IMR-90 (cell line): ENCODE measurements around the gene UBXN6. TPM values are rescaled to one million over a fixed set of nuclear protein-coding genes. Genes with fewer than 3 reads are reported as not detected.

Experiments
- CTCF ChIP-seq: conservative IDR thresholded peaks from 2 replicates; pipeline ENCODE4 v1.5.1; 2012; ENCODE audit warnings: mild to moderate bottlenecking, low read depth, low read length, improper control_type of control experiment
- microRNA-seq, 2 experiments: library from miRNA; stranded (forward) in 1 of 2; unstranded in 1 of 2; fragments of 10-50 nt in 1 of 2; fragments of <30 nt in 1 of 2; gene quantifications in 1 of 2; microRNA quantifications in 1 of 2; one replicate each; pipeline versions ENCODE3 to v1.1.0; 2013 to 2020; ENCODE audit not compliant: insufficient read depth in 1 of 2, insufficient read length in 1 of 2, unreplicated experiment in 1 of 2
- polyA plus RNA-seq, 3 experiments: library from polyadenylated mRNA; depleted of rRNA; stranded (reverse); fragments of >200 nt; gene quantifications; 2 replicates each; pipeline ENCODE4 v1.2.3, GENCODE V29; 2012; ENCODE audit warnings: low replicate concordance in 1 of 3
- small RNA-seq, 5 experiments: library from RNA; depleted of rRNA; stranded (forward); fragments of <200 nt; gene quantifications; one replicate each; pipeline ENCODE3, GENCODE V24; 2012
- total RNA-seq: library from RNA; depleted of rRNA; stranded (reverse); fragments of >200 nt; gene quantifications from 2 replicates; pipeline ENCODE4 v1.2.3, GENCODE V29; 2012; rRNA removed

The UBXN6 gene
- total and polyA plus RNA-seq, 2 of the 4 experiments (the other 2 are of a cell fraction), result 84.2 to 86.5 TPM

GRCh38 chr19:4396949-4397783 is 60.4 kb downstream of the UBXN6 start (continued):
- TF ChIP-seq CTCF, result no peak

Small RNA genes lying within 50 kb of the gene (microRNA-seq; reads per million reads assigned to microRNA genes)
- gene MIR4746, result 0 to 2.2 reads per million in 2 experiments

Small RNA genes lying within 50 kb of the gene (small RNA-seq; reads per million reads assigned to genes)
- gene MIR4746, result 0 reads per million in 5 experiments

Other genes with a start within 250 kb of the UBXN6 start
- 0.28 and 0.36 TPM in 2 replicates for gene EBI3, start 228.3 kb downstream of the UBXN6 start, total RNA-seq
- 2.7 and 3.0 TPM in 2 replicates for gene EBI3, start 228.3 kb downstream of the UBXN6 start, polyA plus RNA-seq (2012; rRNA removed)
- gene YJU2, start 210.7 kb downstream of the UBXN6 start, total RNA-seq, result 15.6 and 20.3 TPM in 2 replicates
- gene YJU2, start 210.7 kb downstream of the UBXN6 start, polyA plus RNA-seq (2012; rRNA removed), result 18.8 and 18.9 TPM in 2 replicates
- gene SHD, start 178.5 kb downstream of the UBXN6 start, total RNA-seq, result not detected in 2 replicates
- gene SHD, start 178.5 kb downstream of the UBXN6 start, polyA plus RNA-seq (2012; rRNA removed), result not detected in 2 replicates
- not detected in 2 replicates for gene TMIGD2, start 155.4 kb downstream of the UBXN6 start, total RNA-seq
- not detected in 2 replicates for gene TMIGD2, start 155.4 kb downstream of the UBXN6 start, polyA plus RNA-seq (2012; rRNA removed)
- 17.4 and 19.2 TPM in 2 replicates for gene FSD1, start 153.2 kb downstream of the UBXN6 start, total RNA-seq
- gene FSD1, start 153.2 kb downstream of the UBXN6 start, polyA plus RNA-seq (2012; rRNA removed), result 23.4 and 24.4 TPM in 2 replicates
- 1.3 and 1.4 TPM in 2 replicates for gene STAP2, start 119.0 kb downstream of the UBXN6 start, total RNA-seq
- gene STAP2, start 119.0 kb downstream of the UBXN6 start, polyA plus RNA-seq (2012; rRNA removed), result 3.2 and 3.4 TPM in 2 replicates
- 2.3 and 3.3 TPM in 2 replicates for gene MPND, start 114.2 kb downstream of the UBXN6 start, total RNA-seq
- 8.1 and 9.8 TPM in 2 replicates for gene MPND, start 114.2 kb downstream of the UBXN6 start, polyA plus RNA-seq (2012; rRNA removed)
- 28.1 and 32.2 TPM in 2 replicates for gene SH3GL1, start 57.2 kb downstream of the UBXN6 start, total RNA-seq
- 138 and 161 TPM in 2 replicates for gene SH3GL1, start 57.2 kb downstream of the UBXN6 start, polyA plus RNA-seq (2012; rRNA removed)
- gene CHAF1A, start 55.2 kb downstream of the UBXN6 start, total RNA-seq, result 11.4 and 12.4 TPM in 2 replicates
- 22.9 and 26.7 TPM in 2 replicates for gene CHAF1A, start 55.2 kb downstream of the UBXN6 start, polyA plus RNA-seq (2012; rRNA removed)
- 35.8 and 45.5 TPM in 2 replicates for gene HDGFL2, start 14.5 kb upstream of the UBXN6 start, total RNA-seq
- 48.5 and 53.0 TPM in 2 replicates for gene HDGFL2, start 14.5 kb upstream of the UBXN6 start, polyA plus RNA-seq (2012; rRNA removed)
- gene PLIN4, start 60.7 kb upstream of the UBXN6 start, total RNA-seq, result under 0.01 TPM in 2 replicates
- 0.07 and 0.09 TPM in 2 replicates for gene PLIN4, start 60.7 kb upstream of the UBXN6 start, polyA plus RNA-seq (2012; rRNA removed)
- not detected in 2 replicates for gene PLIN5, start 77.4 kb upstream of the UBXN6 start, total RNA-seq
- not detected in 2 replicates for gene PLIN5, start 77.4 kb upstream of the UBXN6 start, polyA plus RNA-seq (2012; rRNA removed)
- gene LRG1, start 82.2 kb upstream of the UBXN6 start, total RNA-seq, result not detected in 2 replicates
- gene LRG1, start 82.2 kb upstream of the UBXN6 start, polyA plus RNA-seq (2012; rRNA removed), result 0.03 TPM in 1 of 2 replicates, not detected in the other
- 0.18 and 0.28 TPM in 2 replicates for gene SEMA6B, start 101.9 kb upstream of the UBXN6 start, total RNA-seq
- gene SEMA6B, start 101.9 kb upstream of the UBXN6 start, polyA plus RNA-seq (2012; rRNA removed), result 0.72 and 0.73 TPM in 2 replicates
- 2.5 and 3.1 TPM in 2 replicates for gene TNFAIP8L1, start 181.7 kb upstream of the UBXN6 start, total RNA-seq
- 6.0 TPM in 2 replicates for gene TNFAIP8L1, start 181.7 kb upstream of the UBXN6 start, polyA plus RNA-seq (2012; rRNA removed)
- gene MYDGF, start 212.5 kb upstream of the UBXN6 start, total RNA-seq, result 160 and 203 TPM in 2 replicates
- 310 and 381 TPM in 2 replicates for gene MYDGF, start 212.5 kb upstream of the UBXN6 start, polyA plus RNA-seq (2012; rRNA removed)